Keratinocyte (primary cell): ENCODE measurements around the gene NTNG1. TPM values are rescaled to one million over a fixed set of nuclear protein-coding genes. Genes with fewer than 3 reads are reported as not detected.

Source experiments
- DNase-seq: peaks from one replicate; pipeline ENCODE4 v3.0.0-alpha.2; 2011; ENCODE audit warnings: low read depth, missing footprints, low spot score
- FAIRE-seq: peaks from 2 replicates; lab custom pipeline; 2011; peaks lifted over from hg19 to GRCh38; lab: Jason Lieb, UNC
- H2AFZ ChIP-seq: 2 replicates; pipeline ENCODE4 v1.6.0; 2012; ENCODE audit warnings: low read length, control low read depth, inconsistent platforms; ENCODE audit not compliant: control insufficient read depth
- H3K27ac ChIP-seq: 2 replicates; pipeline ENCODE4 v1.5.1; 2011; ENCODE audit warnings: low read length; ENCODE audit not compliant: control insufficient read depth, insufficient read depth
- H3K27me3 ChIP-seq: 3 replicates; pipeline ENCODE4 v1.6.0; 2011; ENCODE audit warnings: low read length; ENCODE audit not compliant: control insufficient read depth, insufficient read depth; ENCODE audit errors: extremely low read depth
- H3K36me3 ChIP-seq, 2 experiments: 2 replicates in 1 of 2; 3 replicates in 1 of 2; pipeline ENCODE4 v1.5.1; 2011; ENCODE audit warnings: low read length in 2 of 2, mild to moderate bottlenecking in 1 of 2; ENCODE audit not compliant: control insufficient read depth in 2 of 2, insufficient read depth in 2 of 2; ENCODE audit errors: extremely low read depth in 1 of 2
- H3K4me1 ChIP-seq: 3 replicates; pipeline ENCODE4 v1.5.1; 2011; ENCODE audit warnings: low read length; ENCODE audit not compliant: control insufficient read depth, insufficient read depth; ENCODE audit errors: extremely low read depth
- H3K4me2 ChIP-seq: 3 replicates; pipeline ENCODE4 v1.6.0; 2011; ENCODE audit warnings: low read depth, low read length; ENCODE audit not compliant: control insufficient read depth, insufficient read depth; ENCODE audit errors: extremely low read depth
- H3K4me3 ChIP-seq, 3 experiments: fragments of 200-600 bp in 1 of 3; sonication (generic) in 1 of 3; 2 replicates in 2 of 3; 3 replicates in 1 of 3; pipeline ENCODE4 v1.5.1; 2011 to 2016; ENCODE audit warnings: low read length in 3 of 3, mild to moderate bottlenecking in 3 of 3, control low read depth in 2 of 3, inconsistent platforms in 1 of 3, low read depth in 1 of 3, mixed read lengths in 1 of 3, mixed run types in 1 of 3, moderate library complexity in 1 of 3; ENCODE audit not compliant: control insufficient read depth in 2 of 3, insufficient read depth in 2 of 3; ENCODE audit errors: extremely low read depth in 1 of 3
- H3K79me2 ChIP-seq: 2 replicates; pipeline ENCODE4 v1.6.0; 2012; ENCODE audit warnings: low read length; ENCODE audit not compliant: control insufficient read depth, insufficient read depth
- H3K9ac ChIP-seq: 3 replicates; pipeline ENCODE4 v1.6.0; 2011; ENCODE audit warnings: low read length; ENCODE audit not compliant: control insufficient read depth, insufficient read depth; ENCODE audit errors: extremely low read depth
- H3K9me1 ChIP-seq: 3 replicates; pipeline ENCODE4 v1.6.0; 2011; ENCODE audit warnings: low read length; ENCODE audit not compliant: control insufficient read depth, insufficient read depth; ENCODE audit errors: extremely low read depth
- H3K9me3 ChIP-seq: 2 replicates; pipeline ENCODE4 v1.5.1; 2012; ENCODE audit warnings: low read depth, low read length; ENCODE audit not compliant: control insufficient read depth
- H4K20me1 ChIP-seq: 3 replicates; pipeline ENCODE4 v1.6.0; 2011; ENCODE audit warnings: low read length; ENCODE audit not compliant: control insufficient read depth, insufficient read depth; ENCODE audit errors: extremely low read depth
- CTCF ChIP-seq, 3 experiments: IDR thresholded peaks in 1 of 3; conservative IDR thresholded peaks in 1 of 3; optimal IDR thresholded peaks in 1 of 3; 2 replicates in 2 of 3; 3 replicates in 1 of 3; pipeline versions ENCODE3 to v1.5.1; 2011; ENCODE audit warnings: low read length in 3 of 3, mild to moderate bottlenecking in 3 of 3, moderate library complexity in 2 of 3, control low read depth in 1 of 3, inconsistent platforms in 1 of 3; ENCODE audit not compliant: insufficient read depth in 2 of 3; ENCODE audit errors: extremely low read depth in 1 of 3
- EZH2 ChIP-seq: IDR thresholded peaks from one replicate; pipeline ENCODE4 v1.6.1; 2012; ENCODE audit warnings: inconsistent platforms, mild to moderate bottlenecking, low read length, moderate library complexity
- dilution Hi-C: fragments of 300-500 bp; cut with MboI; formaldehyde crosslinking; loops from one replicate; pipeline ENCODE4 v1.7.0; 2020; ENCODE audit warnings: low sequenced_read_pairs; ENCODE audit not compliant: extremely low pct_ligation_motif_present
- polyA plus RNA-seq, 5 experiments: library from polyadenylated mRNA; depleted of rRNA in 3 of 5; stranded (reverse) in 3 of 5; stranded (forward) in 1 of 5; unstranded in 1 of 5; fragments of >200 nt; gene quantifications; 1 replicate in 1 of 5; 2 replicates in 3 of 5; 3 replicates in 1 of 5; pipeline versions ENCODE4 v1.2.1 to v1.2.3, GENCODE V29; 2011 to 2012; ENCODE audit warnings: missing spikeins in 2 of 5, low read depth in 1 of 5, low replicate concordance in 1 of 5

The NTNG1 gene
- polyA plus RNA-seq, 1 donor (not counting 4 experiments of a cell fraction or from before 2014, with no cell fraction given): 8.1 TPM

- H3K27me3 ChIP-seq: no peaks in the 10 kb centered on the region
- no peak for TF ChIP-seq CTCF (optimal IDR thresholded peaks at IDR 0.05 in 1 of 3, IDR thresholded peaks at IDR 0.05 in 1 of 3, conservative IDR thresholded peaks at IDR 0.05 in 1 of 3; ENCODE audit: extremely low read depth in 1 of 3, insufficient read depth in 2 of 3, low read length in 3 of 3)
- TF ChIP-seq EZH2: no peak
- H3K4me1 ChIP-seq: peaks cover 13% of the 10 kb centered on the region
- H4K20me1 ChIP-seq: no peaks in the 10 kb centered on the region
- dilution Hi-C loops: no loop called here
- no peaks in the 10 kb centered on the region for H3K9me1 ChIP-seq
- H3K4me2 ChIP-seq: no peak overlapping the region
- DNase-seq (no peak), FAIRE-seq (no peak)
- no peaks in the 10 kb centered on the region for H3K36me3 ChIP-seq
- H3K79me2 ChIP-seq: no peaks in the 10 kb centered on the region
- no peak overlapping the region for H3K27ac ChIP-seq
- no peak overlapping the region for H3K9ac ChIP-seq
- H3K9me3 ChIP-seq: no peaks in the 10 kb centered on the region
- H3K4me3 ChIP-seq: no peak overlapping the region
- no peak overlapping the region for H2AFZ ChIP-seq
These were observed 266.2 kb downstream of the NTNG1 start for GRCh38 chr1:107407011-107407410.

GRCh38 chr1:107413546-107413945 is 272.7 kb downstream of the NTNG1 start:
- Histone ChIP-seq H3K27me3 (no peaks in the 10 kb centered on the region), H3K9me3 (no peaks in the 10 kb centered on the region), H3K9ac (no peak overlapping the region), H3K79me2 (no peaks in the 10 kb centered on the region), H3K4me1 (no peaks in the 10 kb centered on the region), H3K4me2 (no peak overlapping the region), H3K9me1 (no peaks in the 10 kb centered on the region), H3K36me3 (no peaks in the 10 kb centered on the region), H3K4me3 (no peak overlapping the region), H3K27ac (no peak overlapping the region), H4K20me1 (no peaks in the 10 kb centered on the region), H2AFZ (no peak overlapping the region)
- FAIRE-seq (no peak), DNase-seq (no peak)
- dilution Hi-C loops: no loop called here
- TF ChIP-seq EZH2: no peak
- no peak for TF ChIP-seq CTCF (optimal IDR thresholded peaks at IDR 0.05 in 1 of 3, IDR thresholded peaks at IDR 0.05 in 1 of 3, conservative IDR thresholded peaks at IDR 0.05 in 1 of 3; ENCODE audit: extremely low read depth in 1 of 3, insufficient read depth in 2 of 3, low read length in 3 of 3)
